GM23338 (cell line): ENCODE results near the gene NDUFS4. TPM values are rescaled to one million over a fixed set of nuclear protein-coding genes. Genes with fewer than 3 reads are reported as not detected.

Experiments used
- ATAC-seq: fragments of 200-7000 bp; cut with Tn5 transposase; 3 replicates; pipeline ENCODE4 v1.9.1; 2020
- DNase-seq: peaks from one replicate; pipeline ENCODE4 v3.0.0-alpha.2; 2015; ENCODE audit warnings: low spot score
- H2AFZ ChIP-seq: fragments of 200-600 bp; sonication (generic); 2 replicates; pipeline ENCODE4 v1.8.0; 2016; ENCODE audit warnings: antibody characterized with exemption, mild to moderate bottlenecking, moderate library complexity
- H3F3A ChIP-seq: fragments of 200-600 bp; sonication (generic); replicated peaks from 2 replicates; pipeline ENCODE4 v1.8.0; 2017; ENCODE audit warnings: antibody characterized with exemption, mixed run types, low read depth
- H3K27ac ChIP-seq: fragments of 200-600 bp; sonication (generic); 2 replicates; pipeline ENCODE4 v1.6.1; 2016; ENCODE audit warnings: low read depth
- H3K27me3 ChIP-seq: fragments of 200-600 bp; sonication (generic); 2 replicates; pipeline ENCODE4 v1.8.0; 2016; ENCODE audit warnings: mild to moderate bottlenecking, mixed run types, moderate library complexity; ENCODE audit not compliant: insufficient read depth
- H3K36me3 ChIP-seq: fragments of 200-600 bp; sonication (generic); 2 replicates; pipeline ENCODE4 v1.8.0; 2016; ENCODE audit warnings: mild to moderate bottlenecking; ENCODE audit not compliant: insufficient read depth
- H3K4me1 ChIP-seq: fragments of 200-600 bp; sonication (generic); 2 replicates; pipeline ENCODE4 v1.8.0; 2016; ENCODE audit warnings: mild to moderate bottlenecking, moderate library complexity; ENCODE audit not compliant: insufficient read depth
- H3K4me2 ChIP-seq: fragments of 200-600 bp; sonication (generic); 2 replicates; pipeline ENCODE4 v1.7.1; 2017; ENCODE audit warnings: mixed run types
- H3K4me3 ChIP-seq: fragments of 200-600 bp; sonication (generic); 2 replicates; pipeline ENCODE4 v1.6.1; 2016; ENCODE audit warnings: mixed run types
- H3K79me2 ChIP-seq: fragments of 200-600 bp; sonication (generic); replicated peaks from 2 replicates; pipeline ENCODE4 v1.8.0; 2017; ENCODE audit warnings: mild to moderate bottlenecking; ENCODE audit not compliant: insufficient read depth
- H3K9me2 ChIP-seq: fragments of 200-600 bp; sonication (generic); 2 replicates; pipeline ENCODE4 v1.8.0; 2017; ENCODE audit not compliant: insufficient read depth
- H4K20me1 ChIP-seq: fragments of 200-600 bp; sonication (generic); replicated peaks from 2 replicates; pipeline ENCODE4 v1.8.0; 2017; ENCODE audit warnings: mild to moderate bottlenecking; ENCODE audit not compliant: insufficient read depth
- H3K27ac Mint-ChIP-seq: 2 replicates; pipeline ENCODE4 v1.8.0; 2020; ENCODE audit warnings: inconsistent platforms, mild to moderate bottlenecking, moderate library complexity, mixed read lengths
- H3K27me3 Mint-ChIP-seq: 3 replicates; pipeline ENCODE4 v1.8.0; 2022; ENCODE audit warnings: low read depth, mild to moderate bottlenecking, moderate library complexity, mixed read lengths, inconsistent platforms; ENCODE audit not compliant: insufficient read depth, poor library complexity
- H3K36me3 Mint-ChIP-seq: 3 replicates; pipeline ENCODE4 v1.8.0; 2021; ENCODE audit warnings: low read depth, mild to moderate bottlenecking, inconsistent platforms, moderate library complexity, mixed read lengths
- H3K4me1 Mint-ChIP-seq: 3 replicates; pipeline ENCODE4 v1.8.0; 2020; ENCODE audit warnings: mild to moderate bottlenecking, inconsistent platforms, mixed read lengths
- H3K4me3 Mint-ChIP-seq: 3 replicates; pipeline ENCODE4 v1.8.0; 2021; ENCODE audit warnings: moderate library complexity, mild to moderate bottlenecking, inconsistent platforms, mixed read lengths
- H3K9me3 Mint-ChIP-seq: 3 replicates; pipeline ENCODE4 v1.8.0; 2020; ENCODE audit warnings: moderate library complexity, mild to moderate bottlenecking, inconsistent platforms, mixed read lengths
- CREB1 ChIP-seq: fragments of 250-450 bp; sonication (Bioruptor Pico); IDR thresholded peaks from 2 replicates; pipeline ENCODE4 v1.5.0; 2020; ENCODE audit warnings: low read depth, mild to moderate bottlenecking, moderate library complexity
- EZH2 ChIP-seq: fragments of 200-600 bp; sonication (generic); IDR thresholded peaks from one replicate; pipeline ENCODE4 v1.8.0; 2017; ENCODE audit warnings: antibody characterized with exemption, mild to moderate bottlenecking, low read depth; ENCODE audit not compliant: unreplicated experiment
- EZH2phosphoT487 ChIP-seq: fragments of 200-600 bp; sonication (generic); IDR thresholded peaks from one replicate; pipeline ENCODE4 v1.8.1; 2018; ENCODE audit warnings: antibody characterized with exemption; ENCODE audit not compliant: unreplicated experiment
- JUNB ChIP-seq: IDR thresholded peaks from one replicate; pipeline ENCODE4 v1.6.1; 2016; ENCODE audit warnings: antibody characterized with exemption; ENCODE audit not compliant: unreplicated experiment
- NANOG ChIP-seq: IDR thresholded peaks from 2 replicates; pipeline ENCODE4 v1.6.1; 2016; ENCODE audit warnings: antibody characterized with exemption, borderline replicate concordance
- POLR2AphosphoS5 ChIP-seq: IDR thresholded peaks from 2 replicates; pipeline ENCODE4 v1.6.1; 2016; ENCODE audit warnings: antibody characterized with exemption, low read depth
- ZNF114 ChIP-seq: fragments of 250-450 bp; sonication (Bioruptor Pico); IDR thresholded peaks from 2 replicates; pipeline ENCODE4 v1.5.0; 2020; ENCODE audit warnings: mild to moderate bottlenecking, moderate library complexity
- ZNF331 ChIP-seq: fragments of 250-450 bp; sonication (Bioruptor Pico); IDR thresholded peaks from 2 replicates; pipeline ENCODE4 v1.5.0; 2020; ENCODE audit warnings: low read depth, mild to moderate bottlenecking, moderate library complexity
- polyA plus RNA-seq: library from polyadenylated mRNA; unstranded; fragments of >200 nt; fragmentation: Nextera tagmentation; extraction: Ambion mirVana; gene quantifications from 2 replicates; pipeline ENCODE4 v1.2.1, GENCODE V29; 2016
- total RNA-seq: library from RNA; depleted of rRNA; stranded (reverse); fragments of >200 nt; shearing (Covaris generic); gene quantifications from 2 replicates; pipeline ENCODE4 v1.2.3, GENCODE V29; 2014
- TF ChIP-seq, protein P1 (sequence below): fragments of 250-450 bp; sonication (Bioruptor Pico); IDR thresholded peaks from 2 replicates; pipeline ENCODE4 v1.5.0; 2020; ENCODE audit warnings: mild to moderate bottlenecking, moderate library complexity
- TF ChIP-seq, protein P2 (sequence below): IDR thresholded peaks from one replicate; pipeline ENCODE4 v1.6.1; 2018; ENCODE audit warnings: antibody characterized with exemption; ENCODE audit not compliant: unreplicated experiment
- TF ChIP-seq, protein P3 (sequence below): IDR thresholded peaks from 2 replicates; pipeline ENCODE4 v1.6.1; 2016; ENCODE audit warnings: antibody characterized with exemption

Gene NDUFS4
- total and polyA plus RNA-seq, 2 experiments from 2014 or later: 65.6 to 151 TPM

DNA sequence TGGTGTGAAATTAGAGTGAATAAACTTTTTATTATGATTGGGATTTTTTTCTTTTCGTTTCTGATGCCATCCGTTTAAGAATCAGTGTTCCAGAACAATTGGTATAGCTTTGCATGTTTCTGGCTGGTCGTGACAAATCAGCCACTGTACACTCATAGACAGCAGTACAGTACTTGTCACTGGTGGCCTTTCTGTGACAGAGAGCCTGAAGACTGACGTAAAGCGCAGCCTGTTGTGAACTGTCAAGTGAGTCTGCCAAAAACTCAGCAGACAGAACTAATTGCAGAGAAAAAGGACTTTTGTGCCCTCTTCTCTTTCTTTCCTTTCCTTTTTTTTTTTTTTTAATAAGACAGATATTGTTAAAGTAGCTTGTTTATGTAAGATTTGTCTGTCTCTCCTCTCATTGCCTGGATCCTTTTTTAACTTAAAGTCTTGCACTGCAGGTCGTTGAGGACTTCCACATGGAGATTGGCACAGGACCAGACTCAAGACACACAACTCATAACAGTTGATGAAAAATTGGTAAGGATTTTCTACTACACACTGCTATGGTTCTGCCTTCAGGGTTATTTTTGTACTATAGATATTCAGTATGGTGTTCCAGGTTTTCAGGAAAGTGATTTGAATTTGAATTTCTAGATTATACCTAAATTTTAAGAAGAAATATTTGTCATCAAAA lies 42.7 kb downstream of the NDUFS4 start:
- no peak for TF ChIP-seq POLR2AphosphoS5
- no peak for TF ChIP-seq EZH2phosphoT487
- H4K20me1 ChIP-seq: no peaks in the 10 kb centered on the region
- H3K79me2 ChIP-seq: peaks cover 22% of the 10 kb centered on the region
- Mint-ChIP-seq H3K36me3 (peaks cover 36% of the 10 kb centered on the region), H3K27me3 (no peaks in the 10 kb centered on the region), H3K4me1 (peaks cover 3% of the 10 kb centered on the region; the same call in 2 of the 3 replicates), H3K4me3 (no peak overlapping the region), H3K27ac (no peak overlapping the region), H3K9me3 (peaks cover 6% of the 10 kb centered on the region; the same call in 2 of the 3 replicates)
- no peaks in the 10 kb centered on the region for H3K4me1 ChIP-seq
- ATAC-seq (no peak), DNase-seq (no peak)
- H3F3A ChIP-seq: no peaks in the 10 kb centered on the region
- no peaks in the 10 kb centered on the region for H3K27me3 ChIP-seq
- H3K4me2 ChIP-seq: no peak overlapping the region
- H3K9me2 ChIP-seq: no peaks in the 10 kb centered on the region
- H2AFZ ChIP-seq: no peak overlapping the region
- H3K4me3 ChIP-seq: no peak overlapping the region
- H3K36me3 ChIP-seq: no peaks in the 10 kb centered on the region
- no peak overlapping the region for H3K27ac ChIP-seq

DNA sequence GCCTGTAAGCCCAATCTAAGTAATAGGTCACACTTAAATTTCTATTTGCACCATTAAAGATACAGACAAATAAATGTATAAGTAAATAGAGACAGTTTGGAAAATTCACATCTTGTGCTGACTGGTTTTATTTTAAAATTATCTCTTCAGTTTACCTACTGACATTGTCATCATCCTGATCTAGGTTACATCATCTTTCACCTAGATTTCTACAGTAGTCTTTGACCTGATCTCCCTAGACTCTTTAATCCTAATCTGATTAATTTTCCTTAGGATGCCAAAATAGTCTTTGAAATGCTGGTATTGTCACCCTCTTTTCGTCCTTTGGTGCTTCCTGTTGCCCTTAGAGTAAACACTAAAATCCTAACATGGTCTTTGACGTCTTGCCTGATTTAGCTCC lies 43.9 kb downstream of the NDUFS4 start:
- no peaks in the 10 kb centered on the region for H3K36me3 ChIP-seq
- TF ChIP-seq ZNF114: no peak
- TF ChIP-seq NANOG: no peak
- TF ChIP-seq, protein P1, sequence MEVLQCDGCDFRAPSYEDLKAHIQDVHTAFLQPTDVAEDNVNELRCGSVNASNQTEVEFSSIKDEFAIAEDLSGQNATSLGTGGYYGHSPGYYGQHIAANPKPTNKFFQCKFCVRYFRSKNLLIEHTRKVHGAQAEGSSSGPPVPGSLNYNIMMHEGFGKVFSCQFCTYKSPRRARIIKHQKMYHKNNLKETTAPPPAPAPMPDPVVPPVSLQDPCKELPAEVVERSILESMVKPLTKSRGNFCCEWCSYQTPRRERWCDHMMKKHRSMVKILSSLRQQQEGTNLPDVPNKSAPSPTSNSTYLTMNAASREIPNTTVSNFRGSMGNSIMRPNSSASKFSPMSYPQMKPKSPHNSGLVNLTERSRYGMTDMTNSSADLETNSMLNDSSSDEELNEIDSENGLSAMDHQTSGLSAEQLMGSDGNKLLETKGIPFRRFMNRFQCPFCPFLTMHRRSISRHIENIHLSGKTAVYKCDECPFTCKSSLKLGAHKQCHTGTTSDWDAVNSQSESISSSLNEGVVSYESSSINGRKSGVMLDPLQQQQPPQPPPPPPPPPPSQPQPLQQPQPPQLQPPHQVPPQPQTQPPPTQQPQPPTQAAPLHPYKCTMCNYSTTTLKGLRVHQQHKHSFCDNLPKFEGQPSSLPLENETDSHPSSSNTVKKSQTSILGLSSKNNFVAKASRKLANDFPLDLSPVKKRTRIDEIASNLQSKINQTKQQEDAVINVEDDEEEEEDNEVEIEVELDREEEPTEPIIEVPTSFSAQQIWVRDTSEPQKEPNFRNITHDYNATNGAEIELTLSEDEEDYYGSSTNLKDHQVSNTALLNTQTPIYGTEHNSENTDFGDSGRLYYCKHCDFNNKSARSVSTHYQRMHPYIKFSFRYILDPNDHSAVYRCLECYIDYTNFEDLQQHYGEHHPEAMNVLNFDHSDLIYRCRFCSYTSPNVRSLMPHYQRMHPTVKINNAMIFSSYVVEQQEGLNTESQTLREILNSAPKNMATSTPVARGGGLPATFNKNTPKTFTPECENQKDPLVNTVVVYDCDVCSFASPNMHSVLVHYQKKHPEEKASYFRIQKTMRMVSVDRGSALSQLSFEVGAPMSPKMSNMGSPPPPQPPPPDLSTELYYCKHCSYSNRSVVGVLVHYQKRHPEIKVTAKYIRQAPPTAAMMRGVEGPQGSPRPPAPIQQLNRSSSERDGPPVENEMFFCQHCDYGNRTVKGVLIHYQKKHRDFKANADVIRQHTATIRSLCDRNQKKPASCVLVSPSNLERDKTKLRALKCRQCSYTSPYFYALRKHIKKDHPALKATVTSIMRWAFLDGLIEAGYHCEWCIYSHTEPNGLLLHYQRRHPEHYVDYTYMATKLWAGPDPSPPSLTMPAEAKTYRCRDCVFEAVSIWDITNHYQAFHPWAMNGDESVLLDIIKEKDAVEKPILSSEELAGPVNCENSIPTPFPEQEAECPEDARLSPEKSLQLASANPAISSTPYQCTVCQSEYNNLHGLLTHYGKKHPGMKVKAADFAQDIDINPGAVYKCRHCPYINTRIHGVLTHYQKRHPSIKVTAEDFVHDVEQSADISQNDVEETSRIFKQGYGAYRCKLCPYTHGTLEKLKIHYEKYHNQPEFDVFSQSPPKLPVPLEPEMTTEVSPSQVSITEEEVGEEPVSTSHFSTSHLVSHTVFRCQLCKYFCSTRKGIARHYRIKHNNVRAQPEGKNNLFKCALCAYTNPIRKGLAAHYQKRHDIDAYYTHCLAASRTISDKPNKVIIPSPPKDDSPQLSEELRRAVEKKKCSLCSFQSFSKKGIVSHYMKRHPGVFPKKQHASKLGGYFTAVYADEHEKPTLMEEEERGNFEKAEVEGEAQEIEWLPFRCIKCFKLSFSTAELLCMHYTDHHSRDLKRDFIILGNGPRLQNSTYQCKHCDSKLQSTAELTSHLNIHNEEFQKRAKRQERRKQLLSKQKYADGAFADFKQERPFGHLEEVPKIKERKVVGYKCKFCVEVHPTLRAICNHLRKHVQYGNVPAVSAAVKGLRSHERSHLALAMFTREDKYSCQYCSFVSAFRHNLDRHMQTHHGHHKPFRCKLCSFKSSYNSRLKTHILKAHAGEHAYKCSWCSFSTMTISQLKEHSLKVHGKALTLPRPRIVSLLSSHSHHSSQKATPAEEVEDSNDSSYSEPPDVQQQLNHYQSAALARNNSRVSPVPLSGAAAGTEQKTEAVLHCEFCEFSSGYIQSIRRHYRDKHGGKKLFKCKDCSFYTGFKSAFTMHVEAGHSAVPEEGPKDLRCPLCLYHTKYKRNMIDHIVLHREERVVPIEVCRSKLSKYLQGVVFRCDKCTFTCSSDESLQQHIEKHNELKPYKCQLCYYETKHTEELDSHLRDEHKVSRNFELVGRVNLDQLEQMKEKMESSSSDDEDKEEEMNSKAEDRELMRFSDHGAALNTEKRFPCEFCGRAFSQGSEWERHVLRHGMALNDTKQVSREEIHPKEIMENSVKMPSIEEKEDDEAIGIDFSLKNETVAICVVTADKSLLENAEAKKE (CRISPR knock-in tag): no peak
- TF ChIP-seq, protein P2, sequence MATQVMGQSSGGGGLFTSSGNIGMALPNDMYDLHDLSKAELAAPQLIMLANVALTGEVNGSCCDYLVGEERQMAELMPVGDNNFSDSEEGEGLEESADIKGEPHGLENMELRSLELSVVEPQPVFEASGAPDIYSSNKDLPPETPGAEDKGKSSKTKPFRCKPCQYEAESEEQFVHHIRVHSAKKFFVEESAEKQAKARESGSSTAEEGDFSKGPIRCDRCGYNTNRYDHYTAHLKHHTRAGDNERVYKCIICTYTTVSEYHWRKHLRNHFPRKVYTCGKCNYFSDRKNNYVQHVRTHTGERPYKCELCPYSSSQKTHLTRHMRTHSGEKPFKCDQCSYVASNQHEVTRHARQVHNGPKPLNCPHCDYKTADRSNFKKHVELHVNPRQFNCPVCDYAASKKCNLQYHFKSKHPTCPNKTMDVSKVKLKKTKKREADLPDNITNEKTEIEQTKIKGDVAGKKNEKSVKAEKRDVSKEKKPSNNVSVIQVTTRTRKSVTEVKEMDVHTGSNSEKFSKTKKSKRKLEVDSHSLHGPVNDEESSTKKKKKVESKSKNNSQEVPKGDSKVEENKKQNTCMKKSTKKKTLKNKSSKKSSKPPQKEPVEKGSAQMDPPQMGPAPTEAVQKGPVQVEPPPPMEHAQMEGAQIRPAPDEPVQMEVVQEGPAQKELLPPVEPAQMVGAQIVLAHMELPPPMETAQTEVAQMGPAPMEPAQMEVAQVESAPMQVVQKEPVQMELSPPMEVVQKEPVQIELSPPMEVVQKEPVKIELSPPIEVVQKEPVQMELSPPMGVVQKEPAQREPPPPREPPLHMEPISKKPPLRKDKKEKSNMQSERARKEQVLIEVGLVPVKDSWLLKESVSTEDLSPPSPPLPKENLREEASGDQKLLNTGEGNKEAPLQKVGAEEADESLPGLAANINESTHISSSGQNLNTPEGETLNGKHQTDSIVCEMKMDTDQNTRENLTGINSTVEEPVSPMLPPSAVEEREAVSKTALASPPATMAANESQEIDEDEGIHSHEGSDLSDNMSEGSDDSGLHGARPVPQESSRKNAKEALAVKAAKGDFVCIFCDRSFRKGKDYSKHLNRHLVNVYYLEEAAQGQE: no peak
- TF ChIP-seq CREB1: no peak
- TF ChIP-seq POLR2AphosphoS5: no peak
- no peak for TF ChIP-seq EZH2
- no peak for TF ChIP-seq ZNF331 (CRISPR knock-in tag)
- TF ChIP-seq, protein P3, sequence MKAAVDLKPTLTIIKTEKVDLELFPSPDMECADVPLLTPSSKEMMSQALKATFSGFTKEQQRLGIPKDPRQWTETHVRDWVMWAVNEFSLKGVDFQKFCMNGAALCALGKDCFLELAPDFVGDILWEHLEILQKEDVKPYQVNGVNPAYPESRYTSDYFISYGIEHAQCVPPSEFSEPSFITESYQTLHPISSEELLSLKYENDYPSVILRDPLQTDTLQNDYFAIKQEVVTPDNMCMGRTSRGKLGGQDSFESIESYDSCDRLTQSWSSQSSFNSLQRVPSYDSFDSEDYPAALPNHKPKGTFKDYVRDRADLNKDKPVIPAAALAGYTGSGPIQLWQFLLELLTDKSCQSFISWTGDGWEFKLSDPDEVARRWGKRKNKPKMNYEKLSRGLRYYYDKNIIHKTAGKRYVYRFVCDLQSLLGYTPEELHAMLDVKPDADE: no peak
- no peak for TF ChIP-seq JUNB

More for the DNA sequence above, 43.9 kb downstream of the NDUFS4 start:
- no peaks in the 10 kb centered on the region for H3K27me3 ChIP-seq
- no peaks in the 10 kb centered on the region for H3F3A ChIP-seq
- peaks cover 4% of the 10 kb centered on the region; the same call in 2 of the 3 replicates for H3K9me3 Mint-ChIP-seq
- H3K36me3 Mint-ChIP-seq: peaks cover 44% of the 10 kb centered on the region
- no peak overlapping the region for H2AFZ ChIP-seq
- H3K4me3 Mint-ChIP-seq: no peak overlapping the region
- H3K27ac Mint-ChIP-seq: peak overlapping the region; percentile 7; the same call in 1 of the 2 replicates
- peaks cover 22% of the 10 kb centered on the region for H3K79me2 ChIP-seq
- DNase-seq (no peak), ATAC-seq (no peak)
- no peak overlapping the region for H3K27ac ChIP-seq
- H4K20me1 ChIP-seq: no peaks in the 10 kb centered on the region
- no peaks in the 10 kb centered on the region for H3K9me2 ChIP-seq
- H3K4me1 ChIP-seq: no peaks in the 10 kb centered on the region
- peaks cover 6% of the 10 kb centered on the region for H3K4me1 Mint-ChIP-seq
- H3K4me3 ChIP-seq: no peak overlapping the region
- no peak overlapping the region for H3K4me2 ChIP-seq
- H3K27me3 Mint-ChIP-seq: no peaks in the 10 kb centered on the region
